Fibroblast of skin of scalp (primary cell): ENCODE measurements around the gene CFAP43.

Experiments used
- DNase-seq: peaks from one replicate; pipeline ENCODE4 v3.0.0-alpha.2; 2013

The CFAP43 gene

GRCh38 chr10:104089621-104090020 is 142.5 kb downstream of the CFAP43 start:
- DNase-seq, result no peak

GRCh38 chr10:104088239-104088638 is 143.9 kb downstream of the CFAP43 start:
- no peak for DNase-seq

GRCh38 chr10:104085801-104086400 is 146.3 kb downstream of the CFAP43 start, which contains the start of gene COL17A1:
Gene COL17A1, minus strand, starts transcription at chr10:104085880. Its CDS starts 5,207 bp downstream, at chr10:104080673.
- DNase-seq, result no peak

- DNase-seq, result no peak
These were observed 147.6 kb downstream of the CFAP43 start for GRCh38 chr10:104084482-104085142.

GRCh38 chr10:104081998-104082397 is 150.2 kb downstream of the CFAP43 start:
- no peak for DNase-seq

GRCh38 chr10:104080762-104081161 is 151.4 kb downstream of the CFAP43 start:
- DNase-seq, result no peak
